ENCODE results near the gene NBL1.
"Not testable (repeated sequence)": the region's sequence is repeated elsewhere in the genome, so short reads cannot be mapped to it uniquely, and the experiment has no call there.

NBL1 gene

DNA sequence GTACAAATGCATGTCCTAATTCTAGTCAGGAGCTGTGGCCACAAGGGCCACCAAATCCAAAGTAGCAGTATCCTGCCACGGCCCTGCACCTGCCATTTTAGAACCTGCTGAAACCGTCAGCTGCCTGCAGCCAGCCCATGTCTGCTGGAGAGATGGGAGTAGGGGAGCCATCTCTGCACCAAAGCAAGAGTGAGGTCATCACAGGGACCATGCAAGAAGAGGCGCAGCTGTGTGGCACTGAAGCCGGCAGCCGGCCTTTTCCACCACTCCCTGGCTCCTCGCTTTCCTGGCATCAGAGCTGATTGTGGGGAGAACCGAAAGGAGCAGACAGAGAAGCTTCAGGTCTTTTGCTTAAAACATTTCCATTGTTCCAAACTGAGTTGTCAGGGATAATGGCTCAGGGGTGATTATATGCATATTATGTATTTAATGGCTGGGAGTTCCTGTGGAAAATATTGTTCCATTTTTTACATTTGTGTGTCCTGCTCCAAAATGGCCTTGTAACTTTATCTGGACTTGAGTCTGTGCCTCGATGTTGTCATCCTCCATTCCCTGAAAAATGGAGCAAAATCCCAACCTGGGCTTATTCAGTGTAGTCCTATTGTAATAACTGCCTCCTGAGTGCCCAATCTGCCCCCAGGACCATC lies 18.7 kb upstream of the NBL1 start:
- no peaks in the 10 kb centered on the region for H3K9me3 ChIP-seq (replicated peaks; ENCODE audit: insufficient read depth, low read length)
- no peaks in the 10 kb centered on the region for H3K27me3 ChIP-seq (replicated peaks; ENCODE audit: insufficient read depth, low read length)
- no peak overlapping the region for H3K4me2 ChIP-seq (ENCODE audit: low read depth, low read length)
- no peak overlapping the region for H2AFZ ChIP-seq (ENCODE audit: low read length)
- no peak overlapping the region for H3K27ac ChIP-seq (ENCODE audit: low read length)
- no peaks in the 10 kb centered on the region for H4K20me1 ChIP-seq (ENCODE audit: insufficient read depth, low read length)
- no peaks in the 10 kb centered on the region for H3K9me2 ChIP-seq (replicated peaks; ENCODE audit: insufficient read depth, low read length)
- H3K36me3 ChIP-seq (replicated peaks; ENCODE audit: insufficient read depth, low read length) = no peaks in the 10 kb centered on the region; the same call in 1 of the 2 replicates
- no peak overlapping the region for H3K4me3 ChIP-seq (ENCODE audit: low read length)
- H3K9ac ChIP-seq (ENCODE audit: low read length) = no peak overlapping the region
- peaks cover 24% of the 10 kb centered on the region for H3K79me2 ChIP-seq (ENCODE audit: low read length)
- DNase-seq = no peak
- H3F3A ChIP-seq (ENCODE audit: insufficient read depth, low read length) = no peaks in the 10 kb centered on the region
- TF ChIP-seq EZH2phosphoT487 (IDR thresholded peaks at IDR 0.05; ENCODE audit: low read length) (no peak), EZH2 (optimal IDR thresholded peaks at IDR 0.05; ENCODE audit: low read depth, low read length) (no peak)
- TF ChIP-seq, protein P1, sequence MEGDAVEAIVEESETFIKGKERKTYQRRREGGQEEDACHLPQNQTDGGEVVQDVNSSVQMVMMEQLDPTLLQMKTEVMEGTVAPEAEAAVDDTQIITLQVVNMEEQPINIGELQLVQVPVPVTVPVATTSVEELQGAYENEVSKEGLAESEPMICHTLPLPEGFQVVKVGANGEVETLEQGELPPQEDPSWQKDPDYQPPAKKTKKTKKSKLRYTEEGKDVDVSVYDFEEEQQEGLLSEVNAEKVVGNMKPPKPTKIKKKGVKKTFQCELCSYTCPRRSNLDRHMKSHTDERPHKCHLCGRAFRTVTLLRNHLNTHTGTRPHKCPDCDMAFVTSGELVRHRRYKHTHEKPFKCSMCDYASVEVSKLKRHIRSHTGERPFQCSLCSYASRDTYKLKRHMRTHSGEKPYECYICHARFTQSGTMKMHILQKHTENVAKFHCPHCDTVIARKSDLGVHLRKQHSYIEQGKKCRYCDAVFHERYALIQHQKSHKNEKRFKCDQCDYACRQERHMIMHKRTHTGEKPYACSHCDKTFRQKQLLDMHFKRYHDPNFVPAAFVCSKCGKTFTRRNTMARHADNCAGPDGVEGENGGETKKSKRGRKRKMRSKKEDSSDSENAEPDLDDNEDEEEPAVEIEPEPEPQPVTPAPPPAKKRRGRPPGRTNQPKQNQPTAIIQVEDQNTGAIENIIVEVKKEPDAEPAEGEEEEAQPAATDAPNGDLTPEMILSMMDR (IDR thresholded peaks at IDR 0.05; ENCODE audit: low read length) = no peak
- no peaks in the 10 kb centered on the region for H3K4me1 ChIP-seq (ENCODE audit: low read length)

DNA sequence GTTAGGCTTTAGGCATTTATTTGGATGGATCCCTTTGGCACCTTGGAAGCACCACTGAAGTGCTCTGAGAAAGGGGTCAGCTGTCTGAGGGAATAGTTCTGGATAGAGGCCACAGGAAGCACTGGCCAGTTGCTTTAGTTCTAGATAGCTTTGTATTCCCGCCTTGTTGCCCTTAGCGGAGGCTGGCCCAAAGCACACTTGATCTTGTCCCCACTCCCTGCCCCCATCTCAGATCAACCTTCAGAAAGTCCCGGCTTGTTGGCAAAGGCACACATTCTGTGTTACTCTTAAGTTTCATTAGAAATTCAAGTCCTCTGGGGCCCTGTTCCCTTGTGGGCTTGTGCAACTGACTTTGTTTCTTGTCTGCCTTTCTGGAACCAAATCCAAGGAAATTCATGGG lies 15.2 kb upstream of the NBL1 start:
- H3K4me1 ChIP-seq (ENCODE audit: low read length) = no peaks in the 10 kb centered on the region
- no peak overlapping the region for H3K4me2 ChIP-seq (ENCODE audit: low read depth, low read length)
- no peak overlapping the region for H3K27ac ChIP-seq (ENCODE audit: low read length)
- H3K9me2 ChIP-seq (replicated peaks; ENCODE audit: insufficient read depth, low read length) = no peaks in the 10 kb centered on the region
- no peaks in the 10 kb centered on the region; the same call in 1 of the 2 replicates for H3K36me3 ChIP-seq (replicated peaks; ENCODE audit: insufficient read depth, low read length)
- H4K20me1 ChIP-seq (ENCODE audit: insufficient read depth, low read length) = no peaks in the 10 kb centered on the region
- H2AFZ ChIP-seq (ENCODE audit: low read length) = no peak overlapping the region
- no peak overlapping the region for H3K9ac ChIP-seq (ENCODE audit: low read length)
- no peaks in the 10 kb centered on the region for H3K27me3 ChIP-seq (replicated peaks; ENCODE audit: insufficient read depth, low read length)
- no peaks in the 10 kb centered on the region for H3F3A ChIP-seq (ENCODE audit: insufficient read depth, low read length)
- DNase-seq = no peak
- no peaks in the 10 kb centered on the region for H3K9me3 ChIP-seq (replicated peaks; ENCODE audit: insufficient read depth, low read length)
- TF ChIP-seq, protein P1 (IDR thresholded peaks at IDR 0.05; ENCODE audit: low read length) = no peak
- TF ChIP-seq EZH2 (optimal IDR thresholded peaks at IDR 0.05; ENCODE audit: low read depth, low read length) (no peak), EZH2phosphoT487 (IDR thresholded peaks at IDR 0.05; ENCODE audit: low read length) (no peak)
- no peaks in the 10 kb centered on the region for H3K79me2 ChIP-seq (ENCODE audit: low read length)
- H3K4me3 ChIP-seq (ENCODE audit: low read length) = no peak overlapping the region

DNA sequence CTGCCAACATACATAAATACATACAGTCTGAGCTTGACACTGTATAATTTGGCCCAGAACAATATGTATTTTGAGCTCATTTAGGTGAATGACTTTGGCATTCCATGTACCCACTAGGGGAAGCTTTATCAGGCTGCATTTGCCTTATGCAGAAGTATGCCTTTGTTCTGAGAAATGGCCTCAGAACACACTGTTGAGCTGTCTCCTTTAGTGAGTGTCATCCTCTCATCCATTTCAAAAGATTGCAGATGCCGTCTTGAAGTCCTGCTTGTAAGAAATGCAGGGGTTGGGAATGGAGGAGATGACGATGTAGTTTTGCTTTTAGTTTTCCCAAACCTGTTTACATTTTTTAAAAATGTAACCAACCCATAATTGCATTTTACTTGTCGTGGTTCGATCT lies 14.8 kb upstream of the NBL1 start:
- DNase-seq = no peak
- Histone ChIP-seq H3K79me2 (ENCODE audit: low read length) (no peaks in the 10 kb centered on the region), H3K27me3 (replicated peaks; ENCODE audit: insufficient read depth, low read length) (no peaks in the 10 kb centered on the region), H2AFZ (ENCODE audit: low read length) (no peak overlapping the region), H3K27ac (ENCODE audit: low read length) (no peak overlapping the region), H3K4me2 (ENCODE audit: low read depth, low read length) (no peak overlapping the region), H4K20me1 (ENCODE audit: insufficient read depth, low read length) (no peaks in the 10 kb centered on the region), H3K9ac (ENCODE audit: low read length) (no peak overlapping the region), H3F3A (ENCODE audit: insufficient read depth, low read length) (no peaks in the 10 kb centered on the region), H3K9me2 (replicated peaks; ENCODE audit: insufficient read depth, low read length) (no peaks in the 10 kb centered on the region), H3K9me3 (replicated peaks; ENCODE audit: insufficient read depth, low read length) (no peaks in the 10 kb centered on the region), H3K36me3 (replicated peaks; ENCODE audit: insufficient read depth, low read length) (no peaks in the 10 kb centered on the region; the same call in 1 of the 2 replicates), H3K4me3 (ENCODE audit: low read length) (no peak overlapping the region), H3K4me1 (ENCODE audit: low read length) (no peaks in the 10 kb centered on the region)
- no peak for TF ChIP-seq EZH2 (optimal IDR thresholded peaks at IDR 0.05; ENCODE audit: low read depth, low read length)
- TF ChIP-seq, protein P1 (IDR thresholded peaks at IDR 0.05; ENCODE audit: low read length) = no peak

DNA sequence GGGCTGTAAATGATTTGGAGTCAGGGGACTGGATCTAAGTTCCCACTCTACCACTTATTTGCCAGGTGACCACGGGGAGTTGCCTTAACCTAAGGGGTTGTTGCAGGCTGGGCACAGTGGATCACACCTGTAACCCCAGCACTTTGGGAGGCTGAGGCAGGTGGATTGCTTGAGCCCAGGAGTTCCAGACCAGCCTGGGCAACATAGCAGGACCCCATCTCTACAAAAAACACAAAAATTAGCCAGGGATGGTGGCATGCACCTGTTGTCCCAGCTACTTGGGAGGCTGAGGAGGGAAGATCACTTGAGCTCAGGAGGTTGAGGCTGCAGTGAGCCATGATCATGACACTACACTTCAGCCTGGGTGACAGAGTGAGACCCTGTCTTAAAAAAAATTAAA lies 13.9 kb upstream of the NBL1 start:
- not testable (repeated sequence) for H3K36me3 ChIP-seq (replicated peaks; ENCODE audit: insufficient read depth, low read length); H3K9me3 ChIP-seq (replicated peaks; ENCODE audit: insufficient read depth, low read length); H3K4me1 ChIP-seq (ENCODE audit: low read length); H3F3A ChIP-seq (ENCODE audit: insufficient read depth, low read length); DNase-seq; H2AFZ ChIP-seq (ENCODE audit: low read length); H3K4me3 ChIP-seq (ENCODE audit: low read length); H3K27ac ChIP-seq (ENCODE audit: low read length); H3K9me2 ChIP-seq (replicated peaks; ENCODE audit: insufficient read depth, low read length); H3K4me2 ChIP-seq (ENCODE audit: low read depth, low read length); H3K9ac ChIP-seq (ENCODE audit: low read length); H3K79me2 ChIP-seq (ENCODE audit: low read length); H3K27me3 ChIP-seq (replicated peaks; ENCODE audit: insufficient read depth, low read length); H4K20me1 ChIP-seq (ENCODE audit: insufficient read depth, low read length)
